ENCODE data around the gene ATP7B. TPM values are rescaled to one million over a fixed set of nuclear protein-coding genes. Genes with fewer than 3 reads are reported as not detected.
A peak's percentile ranks its signal among the peaks of the same experiment; 100 is the strongest.

ATP7B gene
- total RNA-seq, 2 experiments from 2014 or later, result 0.38 to 0.80 TPM

DNA sequence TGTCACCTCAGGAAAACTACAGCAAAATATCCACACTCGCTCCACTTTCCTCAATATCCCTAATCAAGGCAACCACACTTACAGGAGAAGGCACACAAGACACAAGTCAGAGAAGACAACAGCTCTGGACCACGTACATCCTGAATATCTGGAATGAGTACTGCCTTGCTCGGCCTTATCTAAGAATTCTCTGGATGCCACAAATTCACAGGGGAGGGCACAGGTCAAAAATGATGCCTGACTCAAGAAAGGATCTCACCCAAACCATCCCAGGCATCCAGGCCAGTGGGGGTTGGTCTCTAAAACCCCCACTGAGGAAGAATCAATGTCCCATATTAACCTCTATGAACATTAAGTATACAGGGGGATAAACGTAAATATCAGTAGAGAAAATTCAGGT lies 29.9 kb downstream of the ATP7B start:
- no peak overlapping the region for H3K4me3 Mint-ChIP-seq
- ATAC-seq (no peak), DNase-seq (no peak)
- no peaks in the 10 kb centered on the region for H3K36me3 Mint-ChIP-seq
- peaks cover 24% of the 10 kb centered on the region for H3K27me3 Mint-ChIP-seq
- H3K9me3 Mint-ChIP-seq (ENCODE audit: low read depth), result no peaks in the 10 kb centered on the region
- no peak overlapping the region for H3K27ac Mint-ChIP-seq
- no peaks in the 10 kb centered on the region for H3K4me1 Mint-ChIP-seq
- CTCF ChIA-PET, result no interaction called here

DNA sequence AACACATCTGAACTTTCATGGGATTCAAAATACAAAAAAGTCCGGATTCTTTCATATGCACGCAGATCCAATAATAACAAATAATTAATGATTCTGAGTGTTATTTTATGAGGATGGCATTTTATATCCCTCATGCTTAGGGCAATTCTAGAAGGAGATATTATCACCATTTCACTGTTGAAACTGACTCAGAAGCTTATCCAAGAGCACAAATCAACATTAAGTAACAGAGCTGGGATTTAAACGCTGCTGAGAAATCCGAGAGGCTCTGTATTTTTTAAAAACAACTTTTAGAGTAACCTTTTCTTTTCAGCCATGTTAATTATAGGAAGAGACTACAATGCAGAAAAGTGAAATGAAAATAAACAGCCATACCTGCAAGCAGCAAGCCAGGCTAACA lies 30.3 kb downstream of the ATP7B start:
- ATAC-seq (no peak), DNase-seq (no peak)
- Mint-ChIP-seq H3K9me3 (ENCODE audit: low read depth) (no peaks in the 10 kb centered on the region), H3K36me3 (no peaks in the 10 kb centered on the region), H3K27me3 (peaks cover 21% of the 10 kb centered on the region), H3K27ac (no peak overlapping the region), H3K4me3 (no peak overlapping the region), H3K4me1 (no peaks in the 10 kb centered on the region)
- CTCF ChIA-PET, result no interaction called here

GRCh38 chr13:51978796-51979556 lies 32.3 kb downstream of the ATP7B start:
- H3K4me1 Mint-ChIP-seq, result no peaks in the 10 kb centered on the region
- no peaks in the 10 kb centered on the region for H3K9me3 Mint-ChIP-seq (ENCODE audit: low read depth)
- peaks cover 4% of the 10 kb centered on the region for H3K27me3 Mint-ChIP-seq
- DNase-seq (no peak), ATAC-seq (no peak)
- no peak overlapping the region for H3K4me3 Mint-ChIP-seq
- no peaks in the 10 kb centered on the region for H3K36me3 Mint-ChIP-seq
- no peak overlapping the region for H3K27ac Mint-ChIP-seq
- CTCF ChIA-PET, result no interaction called here

DNA sequence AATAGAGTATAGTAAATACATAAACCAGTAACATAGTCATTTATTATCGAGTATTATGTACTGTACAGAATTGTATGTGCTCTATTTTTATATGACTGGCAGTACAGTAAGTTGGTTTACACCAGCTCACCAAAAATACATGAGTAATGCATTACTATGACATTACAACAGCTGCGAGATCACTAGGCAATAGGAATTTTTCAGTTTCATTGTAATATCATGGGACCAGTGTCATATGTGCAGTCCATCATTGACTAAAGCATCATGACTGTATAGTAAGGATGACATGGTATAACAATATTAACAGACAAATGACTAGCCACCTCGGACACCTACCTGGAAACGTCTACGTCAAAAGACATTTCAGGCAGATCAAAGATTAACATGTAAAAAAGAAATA lies 33.6 kb downstream of the ATP7B start:
- no peak overlapping the region for H3K4me3 Mint-ChIP-seq
- ATAC-seq (no peak), DNase-seq (no peak)
- no peaks in the 10 kb centered on the region for H3K4me1 Mint-ChIP-seq
- H3K36me3 Mint-ChIP-seq, result no peaks in the 10 kb centered on the region
- no peak overlapping the region for H3K27ac Mint-ChIP-seq
- CTCF ChIA-PET, result no interaction called here
- H3K9me3 Mint-ChIP-seq (ENCODE audit: low read depth), result no peaks in the 10 kb centered on the region
- no peaks in the 10 kb centered on the region for H3K27me3 Mint-ChIP-seq

DNA sequence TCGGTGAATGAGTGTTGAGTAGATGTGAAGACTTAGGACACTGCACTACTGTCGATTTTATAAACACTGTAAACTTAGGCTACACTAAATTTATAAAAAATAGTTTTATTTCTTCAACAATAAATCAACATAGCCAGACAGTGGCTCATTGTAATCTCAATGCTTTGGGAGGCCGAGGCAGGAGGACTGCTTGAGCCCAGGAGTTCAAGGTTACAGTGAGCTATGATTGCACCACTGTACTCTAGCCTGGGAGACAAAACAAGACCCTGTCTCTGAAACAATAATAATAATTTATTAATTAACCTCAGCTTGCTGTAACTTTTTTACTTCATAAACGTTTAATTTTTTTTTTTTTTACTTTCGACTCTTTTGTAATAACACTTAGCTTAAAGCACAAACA lies 34.4 kb downstream of the ATP7B start:
- ATAC-seq (no peak), DNase-seq (no peak)
- CTCF ChIA-PET, result interaction anchor here (0.6 to 0.8 kb wide), 2 partner anchors 32 to 107 kb away, joined by 3 read pairs; no protein-coding TSS in a partner anchor

GRCh38 chr13:51976423-51976822 lies 34.8 kb downstream of the ATP7B start:
- no peaks in the 10 kb centered on the region for H3K4me1 Mint-ChIP-seq
- H3K36me3 Mint-ChIP-seq, result no peaks in the 10 kb centered on the region
- H3K9me3 Mint-ChIP-seq (ENCODE audit: low read depth), result no peaks in the 10 kb centered on the region
- H3K27me3 Mint-ChIP-seq, result no peaks in the 10 kb centered on the region
- no peak overlapping the region for H3K27ac Mint-ChIP-seq
- ATAC-seq (peak; percentile 42), DNase-seq (no peak)
- H3K4me3 Mint-ChIP-seq, result no peak overlapping the region
- CTCF ChIA-PET, result interaction anchor here (0.6 to 0.8 kb wide), 3 partner anchors 32 to 114 kb away, joined by 3 read pairs; no protein-coding TSS in a partner anchor

More for the DNA sequence above, 34.4 kb downstream of the ATP7B start:
- Mint-ChIP-seq H3K4me3 (no peak overlapping the region), H3K36me3 (no peaks in the 10 kb centered on the region), H3K4me1 (no peaks in the 10 kb centered on the region), H3K27ac (no peak overlapping the region), H3K9me3 (ENCODE audit: low read depth) (no peaks in the 10 kb centered on the region), H3K27me3 (no peaks in the 10 kb centered on the region)

DNA sequence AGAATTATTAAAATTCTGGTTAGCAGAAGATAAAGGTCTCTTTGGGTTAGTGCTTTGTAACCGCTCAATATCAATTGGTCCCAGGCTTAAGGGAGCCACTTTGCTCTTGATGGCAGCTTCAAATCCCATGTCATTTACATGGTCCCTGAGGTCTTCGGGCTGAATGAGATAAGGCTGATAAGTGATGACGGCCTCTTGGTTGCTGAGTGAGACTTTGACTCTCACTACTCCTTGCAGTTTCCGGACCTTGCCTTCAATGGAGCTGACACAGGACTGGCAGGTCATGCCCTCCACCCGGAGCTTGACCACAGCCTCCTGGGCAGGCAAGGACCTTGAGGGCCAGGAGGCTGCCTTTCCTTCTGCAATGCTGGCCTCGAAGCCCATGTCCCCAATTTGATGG lies 36.8 kb downstream of the ATP7B start:
- DNase-seq (no peak), ATAC-seq (no peak)
- Mint-ChIP-seq H3K9me3 (ENCODE audit: low read depth) (no peaks in the 10 kb centered on the region), H3K27me3 (no peaks in the 10 kb centered on the region), H3K4me1 (peaks cover 10% of the 10 kb centered on the region), H3K4me3 (no peak overlapping the region), H3K27ac (no peak overlapping the region), H3K36me3 (no peaks in the 10 kb centered on the region)
- CTCF ChIA-PET, result interaction anchor here (0.6 to 1.6 kb wide), 3 partner anchors 18 to 821 kb away, joined by 3 to 4 read pairs (median 3); no protein-coding TSS in a partner anchor

GRCh38 chr13:51971520-51972426 lies 39.5 kb downstream of the ATP7B start:
- no peak for DNase-seq
- peaks cover 3% of the 10 kb centered on the region for H3K36me3 Mint-ChIP-seq
- ATAC-seq, result no peak
- H3K4me3 Mint-ChIP-seq, result no peak overlapping the region
- no peaks in the 10 kb centered on the region for H3K27me3 Mint-ChIP-seq
- H3K27ac Mint-ChIP-seq, result no peak overlapping the region
- CTCF ChIA-PET, result interaction anchor here (1.6 kb wide), 1 partner anchor 223 kb away, joined by 5 read pairs; no protein-coding TSS in a partner anchor
- H3K9me3 Mint-ChIP-seq (ENCODE audit: low read depth), result no peaks in the 10 kb centered on the region
- peaks cover 26% of the 10 kb centered on the region for H3K4me1 Mint-ChIP-seq

DNA sequence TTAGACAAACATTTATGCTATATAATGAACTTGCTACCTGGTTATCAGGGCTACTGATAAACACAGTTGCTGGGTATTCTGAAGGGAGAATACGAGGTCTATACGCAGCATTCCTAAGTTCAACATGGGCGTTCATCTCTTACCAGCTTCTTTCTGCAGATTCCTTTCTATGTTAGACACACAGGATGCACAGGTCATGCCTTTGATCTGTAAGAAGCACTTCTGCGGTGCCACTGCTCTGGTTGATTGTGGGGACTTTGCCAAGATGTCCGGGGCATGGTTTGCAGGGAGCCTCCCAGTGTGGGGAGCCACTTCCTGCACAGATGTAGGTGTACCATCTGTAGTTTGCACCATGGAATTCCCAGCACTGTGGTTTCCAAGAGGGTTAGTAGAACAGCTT lies 40.9 kb downstream of the ATP7B start:
- Mint-ChIP-seq H3K9me3 (ENCODE audit: low read depth) (no peaks in the 10 kb centered on the region), H3K27ac (no peak overlapping the region), H3K4me1 (peaks cover 36% of the 10 kb centered on the region), H3K27me3 (peaks cover 1% of the 10 kb centered on the region), H3K4me3 (no peak overlapping the region), H3K36me3 (peaks cover 3% of the 10 kb centered on the region)
- no peak for ATAC-seq
- CTCF ChIA-PET, result interaction anchor here (0.9 to 1.6 kb wide), 2 partner anchors 11 to 224 kb away, joined by 3 to 5 read pairs; no protein-coding TSS in a partner anchor
- DNase-seq, result no peak

- Mint-ChIP-seq H3K4me1 (peaks cover 37% of the 10 kb centered on the region), H3K9me3 (ENCODE audit: low read depth) (no peaks in the 10 kb centered on the region), H3K4me3 (peak overlapping the region; percentile 40), H3K27me3 (peaks cover 4% of the 10 kb centered on the region), H3K27ac (peak overlapping the region; percentile 77), H3K36me3 (peaks cover 3% of the 10 kb centered on the region)
- ATAC-seq, result peak; percentile 74
- CTCF ChIA-PET, result interaction anchor here (0.9 to 1.0 kb wide), 2 partner anchors 19 to 160 kb away, joined by 3 read pairs; no protein-coding TSS in a partner anchor
- no peak for DNase-seq
Observed at GRCh38 chr13:51967482-51968446, 43.5 kb downstream of the ATP7B start.

- DNase-seq (no peak), ATAC-seq (no peak)
- no peak overlapping the region for H3K27ac Mint-ChIP-seq
- H3K27me3 Mint-ChIP-seq, result peaks cover 4% of the 10 kb centered on the region
- H3K36me3 Mint-ChIP-seq, result peaks cover 3% of the 10 kb centered on the region
- H3K4me1 Mint-ChIP-seq, result peaks cover 51% of the 10 kb centered on the region
- H3K9me3 Mint-ChIP-seq (ENCODE audit: low read depth), result no peaks in the 10 kb centered on the region
- no peak overlapping the region for H3K4me3 Mint-ChIP-seq
- CTCF ChIA-PET, result no interaction called here
Observed at GRCh38 chr13:51966186-51966585, 45.1 kb downstream of the ATP7B start.

- Mint-ChIP-seq H3K27me3 (peaks cover 4% of the 10 kb centered on the region), H3K4me3 (no peak overlapping the region), H3K36me3 (no peaks in the 10 kb centered on the region), H3K4me1 (peaks cover 55% of the 10 kb centered on the region), H3K9me3 (ENCODE audit: low read depth) (no peaks in the 10 kb centered on the region), H3K27ac (peak overlapping the region; percentile 74)
- CTCF ChIA-PET, result interaction anchor here (0.9 to 1.6 kb wide), 7 partner anchors 11 to 167 kb away, joined by 3 to 4 read pairs (median 3); partner anchors contain the start of genes NEK5 and TMEM272
- DNase-seq, result no peak
- peak; percentile 38 for ATAC-seq
Observed at GRCh38 chr13:51961493-51962403, 49.5 kb downstream of the ATP7B start.

Data from activated CD8-positive, alpha-beta memory T cell treated with anti-CD3 and anti-CD28 coated beads, Interleukin-2, amount 10 ng/mL, durations not matched to agents 7 days and 5 days (primary cell).